Right atrium auricular region (tissue), 2 donors: ENCODE data around the gene KCNIP1. TPM values are rescaled to one million over a fixed set of nuclear protein-coding genes. Genes with fewer than 3 reads are reported as not detected.
A peak's percentile ranks its signal among the peaks of the same experiment; 100 is the strongest.

Experiments
- DNase-seq: peaks from one replicate; pipeline ENCODE4 v3.0.0-alpha.2; 2019; ENCODE audit warnings: low spot score
- H3K27ac ChIP-seq, 2 donors: fragments of 200-600 bp; sonication (generic); 1 replicate in 1 of 2; 2 replicates in 1 of 2; pipeline ENCODE4 v1.5.1; 2016 to 2019
- H3K27me3 ChIP-seq, 2 donors: fragments of 200-600 bp; sonication (generic); one replicate each; pipeline versions ENCODE4 v1.5.1 to v1.6.0; 2017 to 2019
- H3K36me3 ChIP-seq: fragments of 200-600 bp; sonication (generic); one replicate; pipeline ENCODE4 v1.5.1; 2016
- H3K4me1 ChIP-seq, 2 donors: fragments of 200-600 bp; sonication (generic); one replicate each; pipeline versions ENCODE4 v1.5.1 to v1.6.0; 2017 to 2019
- H3K4me3 ChIP-seq, 2 donors: fragments of 200-600 bp; sonication (generic); 1 replicate in 1 of 2; 2 replicates in 1 of 2; pipeline ENCODE4 v1.5.1; 2017 to 2019; ENCODE audit warnings: mild to moderate bottlenecking in 1 of 2, moderate library complexity in 1 of 2
- H3K9me3 ChIP-seq, 2 donors: fragments of 200-600 bp; sonication (generic); one replicate each; pipeline ENCODE4 v1.5.1; 2019
- total RNA-seq, 2 donors: library from RNA; depleted of rRNA; stranded (reverse); fragments of >200 nt; gene quantifications; one replicate each; pipeline ENCODE4 v1.1.0, GENCODE V29; 2016
- TF ChIP-seq, protein P1 (sequence below), 2 donors: fragments of 200-600 bp; sonication (generic); IDR thresholded peaks; one replicate each; pipeline ENCODE4 v1.5.1; 2019; ENCODE audit warnings: antibody characterized with exemption in 2 of 2

Gene KCNIP1
- total RNA-seq, 2 donors from 2014 or later, result not detected

DNA sequence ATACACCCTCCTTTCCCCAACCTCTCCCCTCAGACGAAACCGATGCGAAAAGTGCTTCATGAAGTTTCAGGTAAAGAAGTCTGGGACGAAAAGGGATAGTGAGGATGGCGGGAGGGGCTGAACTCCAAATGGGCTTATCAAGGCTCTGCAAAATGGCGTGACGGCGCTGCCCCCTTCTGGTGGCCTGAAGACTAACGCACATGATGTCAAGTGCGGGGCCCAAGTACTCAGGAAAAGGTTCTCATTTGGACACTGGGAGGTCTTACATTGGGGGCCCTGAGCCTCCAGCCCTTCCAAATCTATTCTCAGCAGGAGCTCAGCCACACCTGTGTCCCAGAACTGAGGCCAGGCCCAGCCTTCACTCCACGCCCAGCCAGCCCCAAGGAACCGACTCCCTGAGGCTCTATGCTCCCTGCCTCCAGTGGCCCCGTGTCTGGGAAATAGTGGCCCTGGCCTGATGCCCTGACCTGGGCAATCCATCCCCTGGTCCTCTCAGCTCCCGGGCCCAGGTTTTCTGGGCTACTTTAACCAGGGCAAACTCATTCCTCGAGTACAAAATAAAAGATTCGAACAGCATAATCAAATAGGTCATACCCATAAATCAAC is 119.9 kb downstream of the KCNIP1 start:
- no peak for DNase-seq
- no peak overlapping the region for H3K27ac ChIP-seq
- H3K27me3 ChIP-seq, result no peaks in the 10 kb centered on the region
- H3K36me3 ChIP-seq, result no peaks in the 10 kb centered on the region
- no peaks in the 10 kb centered on the region for H3K4me1 ChIP-seq
- TF ChIP-seq, protein P1, sequence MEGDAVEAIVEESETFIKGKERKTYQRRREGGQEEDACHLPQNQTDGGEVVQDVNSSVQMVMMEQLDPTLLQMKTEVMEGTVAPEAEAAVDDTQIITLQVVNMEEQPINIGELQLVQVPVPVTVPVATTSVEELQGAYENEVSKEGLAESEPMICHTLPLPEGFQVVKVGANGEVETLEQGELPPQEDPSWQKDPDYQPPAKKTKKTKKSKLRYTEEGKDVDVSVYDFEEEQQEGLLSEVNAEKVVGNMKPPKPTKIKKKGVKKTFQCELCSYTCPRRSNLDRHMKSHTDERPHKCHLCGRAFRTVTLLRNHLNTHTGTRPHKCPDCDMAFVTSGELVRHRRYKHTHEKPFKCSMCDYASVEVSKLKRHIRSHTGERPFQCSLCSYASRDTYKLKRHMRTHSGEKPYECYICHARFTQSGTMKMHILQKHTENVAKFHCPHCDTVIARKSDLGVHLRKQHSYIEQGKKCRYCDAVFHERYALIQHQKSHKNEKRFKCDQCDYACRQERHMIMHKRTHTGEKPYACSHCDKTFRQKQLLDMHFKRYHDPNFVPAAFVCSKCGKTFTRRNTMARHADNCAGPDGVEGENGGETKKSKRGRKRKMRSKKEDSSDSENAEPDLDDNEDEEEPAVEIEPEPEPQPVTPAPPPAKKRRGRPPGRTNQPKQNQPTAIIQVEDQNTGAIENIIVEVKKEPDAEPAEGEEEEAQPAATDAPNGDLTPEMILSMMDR (IDR thresholded peaks at IDR 0.05), result peak in 1 of 2 donors; percentile 67
- H3K4me3 ChIP-seq, result no peak overlapping the region
- no peaks in the 10 kb centered on the region for H3K9me3 ChIP-seq

DNA sequence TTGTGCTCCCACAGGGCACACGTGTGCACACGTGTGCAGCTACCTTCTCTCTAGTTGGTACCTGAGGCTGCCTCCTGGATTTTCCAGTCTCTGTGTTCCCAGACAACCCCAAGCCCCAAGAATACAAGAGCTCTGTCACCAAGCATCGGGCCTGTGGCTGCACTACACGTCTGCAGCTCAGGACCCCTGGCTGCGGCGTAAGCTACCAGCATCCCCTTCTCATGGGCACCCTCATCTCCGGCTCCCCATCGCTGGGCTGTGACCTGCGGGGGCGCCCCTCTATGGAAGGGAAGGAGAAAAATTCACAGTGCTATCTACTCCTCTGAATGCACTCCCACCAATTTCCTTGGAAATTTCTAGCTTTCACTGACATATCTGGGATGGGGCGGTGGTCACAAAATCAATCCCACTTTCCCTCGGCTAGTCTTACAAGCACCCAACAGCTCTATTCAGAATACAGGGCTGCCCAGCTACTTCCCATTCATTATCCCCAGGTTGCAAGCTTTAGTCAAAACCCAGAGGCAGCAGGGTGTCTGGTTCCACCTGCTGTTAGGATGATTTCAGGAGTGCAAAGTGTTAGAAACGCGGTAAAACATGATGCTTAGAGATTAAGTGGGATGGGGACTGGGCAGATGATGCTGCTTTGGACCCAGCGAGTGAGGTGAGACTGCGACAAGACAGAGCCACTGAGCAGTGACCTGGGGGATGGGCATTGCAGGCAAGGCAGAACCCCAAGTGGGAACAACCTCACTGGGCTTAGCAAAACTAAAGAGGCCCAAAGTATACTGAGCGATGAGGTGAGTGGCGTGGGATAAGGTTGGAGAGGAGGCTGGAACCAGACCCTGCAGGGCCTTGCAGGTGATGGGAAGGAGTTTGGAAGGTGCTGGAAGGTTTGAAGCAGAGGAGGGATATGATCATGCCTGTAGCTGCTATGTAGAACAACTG is 121.7 kb downstream of the KCNIP1 start:
- Histone ChIP-seq H3K36me3 (no peaks in the 10 kb centered on the region), H3K27me3 (no peaks in the 10 kb centered on the region), H3K4me3 (no peak overlapping the region), H3K9me3 (no peaks in the 10 kb centered on the region), H3K27ac (no peak overlapping the region), H3K4me1 (no peaks in the 10 kb centered on the region)
- no peak for DNase-seq
- TF ChIP-seq, protein P1 (IDR thresholded peaks at IDR 0.05), result no peak

DNA sequence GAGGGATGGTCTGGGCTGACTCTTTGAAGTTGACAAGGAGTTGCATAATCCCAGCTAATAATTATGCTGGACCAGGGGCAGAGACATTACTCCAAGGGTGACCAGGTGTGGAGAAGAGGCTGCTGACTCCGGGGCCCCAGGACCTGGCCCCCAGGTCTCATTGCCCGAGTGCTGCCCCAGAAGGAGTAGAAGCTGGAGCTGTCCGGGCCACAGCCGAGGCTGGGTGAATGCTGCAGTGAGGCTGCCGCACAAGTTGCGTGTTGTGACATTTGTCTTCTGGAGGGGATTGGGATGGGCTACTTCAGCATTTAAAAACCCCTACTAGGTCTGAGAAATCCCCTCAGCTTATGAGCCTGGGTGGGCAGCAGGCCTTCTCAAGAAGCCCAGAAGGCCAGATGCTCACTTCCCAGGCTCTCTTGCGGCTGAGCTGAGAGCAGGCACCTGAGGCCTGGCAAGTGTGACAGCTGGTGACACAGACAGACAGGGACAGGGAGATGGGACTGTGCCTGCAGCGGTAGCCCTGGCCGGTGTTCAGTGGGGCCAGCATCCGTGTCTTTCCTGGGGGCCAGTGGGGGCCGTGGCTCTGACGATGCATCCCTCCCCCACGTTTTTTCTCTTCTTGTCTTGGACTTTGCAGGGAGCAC is 122.8 kb downstream of the KCNIP1 start:
- peaks cover 0 to 4% of the 10 kb centered on the region in 2 donors for H3K4me1 ChIP-seq
- DNase-seq, result no peak
- TF ChIP-seq, protein P1 (IDR thresholded peaks at IDR 0.05), result no peak

DNA sequence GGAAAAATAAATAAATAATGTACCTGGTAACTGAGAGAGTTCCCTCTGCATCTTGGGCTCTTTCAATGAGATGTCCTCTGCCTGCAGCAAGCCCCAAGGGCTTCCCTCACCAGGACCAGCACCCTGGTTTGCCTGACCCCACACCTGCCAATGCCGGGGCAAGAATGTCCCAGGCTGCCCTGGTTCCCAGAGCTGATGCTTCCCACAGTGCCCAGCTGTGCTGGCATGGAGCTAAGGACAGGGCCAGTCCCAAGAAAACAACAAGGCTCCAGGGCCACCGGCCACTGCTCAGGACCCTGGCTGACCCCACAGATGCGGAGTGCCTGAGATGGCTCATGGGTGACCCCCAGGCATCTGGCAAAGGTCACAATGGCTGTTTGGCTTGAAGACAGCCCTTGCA is 123.5 kb downstream of the KCNIP1 start:
- Histone ChIP-seq H3K36me3 (no peaks in the 10 kb centered on the region), H3K27me3 (no peaks in the 10 kb centered on the region), H3K4me3 (no peak overlapping the region), H3K27ac (no peak overlapping the region), H3K9me3 (no peaks in the 10 kb centered on the region), H3K4me1 (peaks cover 0 to 9% of the 10 kb centered on the region in 2 donors)
- DNase-seq, result no peak
- TF ChIP-seq, protein P1 (IDR thresholded peaks at IDR 0.05), result no peak

More for the DNA sequence above, 122.8 kb downstream of the KCNIP1 start:
- Histone ChIP-seq H3K27me3 (no peaks in the 10 kb centered on the region), H3K9me3 (no peaks in the 10 kb centered on the region), H3K36me3 (no peaks in the 10 kb centered on the region), H3K27ac (no peak overlapping the region), H3K4me3 (no peak overlapping the region)

DNA sequence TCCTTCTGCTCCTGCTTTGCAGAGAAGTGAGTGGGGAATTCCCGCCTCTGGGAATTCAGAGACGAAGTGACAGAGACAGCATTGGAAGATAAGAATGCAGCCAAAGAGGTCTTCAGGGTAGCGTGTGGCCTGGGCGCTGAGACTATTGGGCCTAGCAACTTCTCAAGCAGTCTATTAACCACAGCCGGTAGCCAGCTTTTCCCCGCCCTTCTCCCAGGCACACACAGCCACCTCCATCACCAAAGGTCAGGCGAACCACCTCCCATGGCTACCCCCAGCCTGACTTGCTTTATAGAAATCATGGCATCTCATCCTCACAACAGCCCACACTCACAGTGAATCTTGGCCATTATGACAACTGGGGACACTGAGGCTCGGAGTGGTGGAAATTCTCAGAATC is 124.2 kb downstream of the KCNIP1 start:
- no peak overlapping the region for H3K4me3 ChIP-seq
- TF ChIP-seq, protein P1 (IDR thresholded peaks at IDR 0.05), result no peak
- no peak for DNase-seq
- no peaks in the 10 kb centered on the region for H3K27me3 ChIP-seq
- no peaks in the 10 kb centered on the region for H3K36me3 ChIP-seq
- peaks cover 0 to 17% of the 10 kb centered on the region in 2 donors for H3K4me1 ChIP-seq
- H3K27ac ChIP-seq, result no peak overlapping the region
- no peaks in the 10 kb centered on the region for H3K9me3 ChIP-seq
